ENCODE data around the gene TPRKB. TPM values are rescaled to one million over a fixed set of nuclear protein-coding genes. Genes with fewer than 3 reads are reported as not detected.
A peak's percentile ranks its signal among the peaks of the same experiment; 100 is the strongest.

TPRKB gene
- total and polyA plus RNA-seq, 9 of the 15 experiments (the other 6 are each of a cell fraction or from before 2014, with no cell fraction given) = 55.6 to 250 (median 112) TPM

DNA sequence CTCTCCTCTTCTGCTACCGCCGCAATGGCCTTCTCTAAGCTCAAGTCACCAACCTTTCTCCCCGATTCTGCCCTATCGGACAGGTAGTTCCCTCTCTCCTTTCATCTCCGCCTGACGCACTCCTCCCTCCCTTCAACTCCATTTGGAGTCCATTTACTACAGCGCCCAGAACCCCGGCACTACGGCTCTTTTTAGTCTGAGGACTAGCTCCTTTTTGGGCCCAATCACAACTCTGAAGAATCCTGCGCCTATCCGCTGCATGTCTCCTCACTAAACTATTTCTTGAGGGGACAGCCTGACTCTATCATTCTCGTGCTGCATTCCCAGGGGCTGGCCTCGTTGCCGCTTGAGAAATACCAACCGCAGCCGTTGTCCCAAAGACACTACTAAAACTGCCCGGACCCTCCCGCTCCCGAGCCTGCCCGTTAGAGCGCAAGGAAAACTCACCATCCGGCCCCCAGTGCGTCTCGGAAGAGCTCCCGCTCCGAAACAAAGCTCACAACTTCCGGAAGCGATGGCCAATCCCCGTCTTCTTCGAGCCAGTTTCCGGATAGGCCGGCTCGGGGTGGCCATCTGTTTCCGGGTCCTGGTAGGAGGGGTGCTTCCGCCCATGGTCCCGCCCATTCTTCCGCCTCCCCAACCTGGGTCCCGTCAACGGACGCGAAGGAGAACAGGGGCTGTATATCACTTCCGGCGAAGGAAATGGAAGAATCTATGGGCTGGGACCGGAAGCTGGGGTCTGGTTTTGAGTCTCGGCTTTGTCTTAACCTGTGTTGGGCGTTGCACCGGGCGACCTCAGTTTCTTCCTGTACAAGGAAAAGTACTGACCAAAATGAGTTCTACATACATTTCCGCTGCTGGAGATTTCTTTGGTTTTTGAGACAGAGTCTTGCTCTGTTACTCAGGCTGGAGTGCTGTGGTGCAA lies at the start of gene TPRKB (continued):
- TF ChIP-seq, protein P1, sequence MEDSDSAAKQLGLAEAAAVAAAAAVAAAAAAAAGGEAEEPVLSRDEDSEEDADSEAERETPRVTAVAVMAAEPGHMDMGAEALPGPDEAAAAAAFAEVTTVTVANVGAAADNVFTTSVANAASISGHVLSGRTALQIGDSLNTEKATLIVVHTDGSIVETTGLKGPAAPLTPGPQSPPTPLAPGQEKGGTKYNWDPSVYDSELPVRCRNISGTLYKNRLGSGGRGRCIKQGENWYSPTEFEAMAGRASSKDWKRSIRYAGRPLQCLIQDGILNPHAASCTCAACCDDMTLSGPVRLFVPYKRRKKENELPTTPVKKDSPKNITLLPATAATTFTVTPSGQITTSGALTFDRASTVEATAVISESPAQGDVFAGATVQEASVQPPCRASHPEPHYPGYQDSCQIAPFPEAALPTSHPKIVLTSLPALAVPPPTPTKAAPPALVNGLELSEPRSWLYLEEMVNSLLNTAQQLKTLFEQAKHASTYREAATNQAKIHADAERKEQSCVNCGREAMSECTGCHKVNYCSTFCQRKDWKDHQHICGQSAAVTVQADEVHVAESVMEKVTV (CRISPR knock-in tag; IDR thresholded peaks at IDR 0.05) = 0 out of 2 replicates have a peak, but pooled peaks have one; percentile 2
- TF ChIP-seq GABPB2 (CRISPR knock-in tag; conservative IDR thresholded peaks at IDR 0.05) (no peak), MIER1 (IDR thresholded peaks at IDR 0.05; ENCODE audit: low read depth) (peak; percentile 36; the same call in 1 of the 2 replicates), CEBPB (tag; IDR thresholded peaks at IDR 0.05) (no peak), KLF6 (CRISPR knock-in tag; IDR thresholded peaks at IDR 0.05; ENCODE audit: borderline replicate concordance) (no peak), FOXK1 (CRISPR knock-in tag; IDR thresholded peaks at IDR 0.05; ENCODE audit: borderline replicate concordance) (no peak), FIP1L1 (IDR thresholded peaks at IDR 0.05; ENCODE audit: low read depth, low read length, poor library complexity, severe bottlenecking) (no peak), ZFP1 (CRISPR knock-in tag; IDR thresholded peaks at IDR 0.05) (no peak), ZKSCAN8 (CRISPR knock-in tag; IDR thresholded peaks at IDR 0.05) (no peak), ZNF239 (CRISPR knock-in tag; IDR thresholded peaks at IDR 0.05) (no peak; the same call in 1 of the 2 replicates), SAP30 (IDR thresholded peaks at IDR 0.05; ENCODE audit: borderline replicate concordance, insufficient read depth, low read depth, low read length, poor library complexity, severe bottlenecking) (peak; percentile 57), POLR2AphosphoS2 (IDR thresholded peaks at IDR 0.05; ENCODE audit: low read length) (peak; percentile 80; the same call in 1 of the 2 replicates), TRIM24 (IDR thresholded peaks at IDR 0.05) (peak in 1 of 2 experiments; percentile 63; a peak in 2 of 4 replicates), ZNF253 (CRISPR knock-in tag; conservative IDR thresholded peaks at IDR 0.05) (no peak), PPARD (CRISPR knock-in tag; IDR thresholded peaks at IDR 0.05) (no peak), XRCC4 (IDR thresholded peaks at IDR 0.05; ENCODE audit: extremely low read depth, insufficient read depth, insufficient read length) (no peak), PTBP1 (IDR thresholded peaks at IDR 0.05; ENCODE audit: low read depth, low read length) (no peak), ZNF408 (CRISPR knock-in tag; IDR thresholded peaks at IDR 0.05; ENCODE audit: low read depth) (no peak)
- TF ChIP-seq, protein P2, sequence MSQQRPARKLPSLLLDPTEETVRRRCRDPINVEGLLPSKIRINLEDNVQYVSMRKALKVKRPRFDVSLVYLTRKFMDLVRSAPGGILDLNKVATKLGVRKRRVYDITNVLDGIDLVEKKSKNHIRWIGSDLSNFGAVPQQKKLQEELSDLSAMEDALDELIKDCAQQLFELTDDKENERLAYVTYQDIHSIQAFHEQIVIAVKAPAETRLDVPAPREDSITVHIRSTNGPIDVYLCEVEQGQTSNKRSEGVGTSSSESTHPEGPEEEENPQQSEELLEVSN (IDR thresholded peaks at IDR 0.05; ENCODE audit: borderline replicate concordance in 1 of 2, extremely low read depth in 1 of 2, insufficient read depth in 1 of 2, insufficient read length in 1 of 2, low read depth in 1 of 2, low read length in 1 of 2, poor library complexity in 1 of 2, severe bottlenecking in 1 of 2) = peak in 1 of 2 experiments; percentile 25
- TF ChIP-seq, protein P3, sequence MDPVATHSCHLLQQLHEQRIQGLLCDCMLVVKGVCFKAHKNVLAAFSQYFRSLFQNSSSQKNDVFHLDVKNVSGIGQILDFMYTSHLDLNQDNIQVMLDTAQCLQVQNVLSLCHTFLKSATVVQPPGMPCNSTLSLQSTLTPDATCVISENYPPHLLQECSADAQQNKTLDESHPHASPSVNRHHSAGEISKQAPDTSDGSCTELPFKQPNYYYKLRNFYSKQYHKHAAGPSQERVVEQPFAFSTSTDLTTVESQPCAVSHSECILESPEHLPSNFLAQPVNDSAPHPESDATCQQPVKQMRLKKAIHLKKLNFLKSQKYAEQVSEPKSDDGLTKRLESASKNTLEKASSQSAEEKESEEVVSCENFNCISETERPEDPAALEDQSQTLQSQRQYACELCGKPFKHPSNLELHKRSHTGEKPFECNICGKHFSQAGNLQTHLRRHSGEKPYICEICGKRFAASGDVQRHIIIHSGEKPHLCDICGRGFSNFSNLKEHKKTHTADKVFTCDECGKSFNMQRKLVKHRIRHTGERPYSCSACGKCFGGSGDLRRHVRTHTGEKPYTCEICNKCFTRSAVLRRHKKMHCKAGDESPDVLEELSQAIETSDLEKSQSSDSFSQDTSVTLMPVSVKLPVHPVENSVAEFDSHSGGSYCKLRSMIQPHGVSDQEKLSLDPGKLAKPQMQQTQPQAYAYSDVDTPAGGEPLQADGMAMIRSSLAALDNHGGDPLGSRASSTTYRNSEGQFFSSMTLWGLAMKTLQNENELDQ (CRISPR knock-in tag; IDR thresholded peaks at IDR 0.05; ENCODE audit: borderline replicate concordance) = no peak
- TF ChIP-seq, protein P4, sequence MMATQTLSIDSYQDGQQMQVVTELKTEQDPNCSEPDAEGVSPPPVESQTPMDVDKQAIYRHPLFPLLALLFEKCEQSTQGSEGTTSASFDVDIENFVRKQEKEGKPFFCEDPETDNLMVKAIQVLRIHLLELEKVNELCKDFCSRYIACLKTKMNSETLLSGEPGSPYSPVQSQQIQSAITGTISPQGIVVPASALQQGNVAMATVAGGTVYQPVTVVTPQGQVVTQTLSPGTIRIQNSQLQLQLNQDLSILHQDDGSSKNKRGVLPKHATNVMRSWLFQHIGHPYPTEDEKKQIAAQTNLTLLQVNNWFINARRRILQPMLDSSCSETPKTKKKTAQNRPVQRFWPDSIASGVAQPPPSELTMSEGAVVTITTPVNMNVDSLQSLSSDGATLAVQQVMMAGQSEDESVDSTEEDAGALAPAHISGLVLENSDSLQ (IDR thresholded peaks at IDR 0.05) = peak; percentile 86

All from K562 (cell line).